H9 (cell line): ENCODE results near the gene ASIC1. TPM values are rescaled to one million over a fixed set of nuclear protein-coding genes. Genes with fewer than 3 reads are reported as not detected.

Experiments used
- DNase-seq: peaks from one replicate; pipeline ENCODE4 v3.0.0-alpha.2; 2017
- H2AFZ ChIP-seq: one replicate; pipeline ENCODE4 v1.6.1; 2013; ENCODE audit warnings: mild to moderate bottlenecking, low read length, control low read depth, moderate library complexity
- H2AK5ac ChIP-seq: 2 replicates; pipeline ENCODE4 v1.6.1; 2013; ENCODE audit warnings: low read length, control low read depth, mixed read lengths; ENCODE audit not compliant: insufficient read length
- H2BK120ac ChIP-seq: one replicate; pipeline ENCODE4 v1.6.1; 2013; ENCODE audit warnings: low read depth, mild to moderate bottlenecking, low read length, control low read depth, inconsistent platforms; ENCODE audit not compliant: poor library complexity, severe bottlenecking
- H2BK12ac ChIP-seq: 2 replicates; pipeline ENCODE4 v1.6.1; 2013; ENCODE audit warnings: low read length, control low read depth, mixed read lengths, low read depth; ENCODE audit not compliant: insufficient read length
- H2BK15ac ChIP-seq: 2 replicates; pipeline ENCODE4 v1.6.1; 2013; ENCODE audit warnings: low read depth, low read length, control low read depth
- H2BK20ac ChIP-seq: one replicate; pipeline ENCODE4 v1.6.1; 2013; ENCODE audit warnings: low read depth, mild to moderate bottlenecking, low read length, control low read depth, inconsistent platforms; ENCODE audit not compliant: poor library complexity, severe bottlenecking
- H2BK5ac ChIP-seq: 2 replicates; pipeline ENCODE4 v1.6.1; 2013; ENCODE audit warnings: low read length, control low read depth, mixed read lengths; ENCODE audit not compliant: insufficient read length
- H3K14ac ChIP-seq: 2 replicates; pipeline ENCODE4 v1.6.1; 2013; ENCODE audit warnings: low read length, control low read depth; ENCODE audit not compliant: insufficient read depth
- H3K18ac ChIP-seq: 2 replicates; pipeline ENCODE4 v1.6.1; 2013; ENCODE audit warnings: low read depth, mild to moderate bottlenecking, mixed read lengths, low read length, control low read depth; ENCODE audit not compliant: insufficient read length
- H3K23ac ChIP-seq: 2 replicates; pipeline ENCODE4 v1.6.1; 2013; ENCODE audit warnings: low read length, control low read depth, mixed read lengths, low read depth; ENCODE audit not compliant: insufficient read length
- H3K23me2 ChIP-seq: 2 replicates; pipeline ENCODE4 v1.6.1; 2013; ENCODE audit warnings: low read depth, mild to moderate bottlenecking, mixed read lengths, low read length, control low read depth; ENCODE audit not compliant: insufficient read length, poor library complexity, severe bottlenecking
- H3K27ac ChIP-seq: 2 replicates; pipeline ENCODE4 v1.5.1; 2013; ENCODE audit warnings: low read length, control low read depth, mixed read lengths, low read depth; ENCODE audit not compliant: insufficient read length
- H3K27me3 ChIP-seq: 2 replicates; pipeline ENCODE4 v1.6.1; 2013; ENCODE audit warnings: low read length, control low read depth, inconsistent platforms; ENCODE audit not compliant: insufficient read depth
- H3K4ac ChIP-seq: 2 replicates; pipeline ENCODE4 v1.6.1; 2013; ENCODE audit warnings: low read depth, mild to moderate bottlenecking, control low read depth, inconsistent platforms, low read length, moderate library complexity
- H3K4me1 ChIP-seq: 2 replicates; pipeline ENCODE4 v1.6.1; 2013; ENCODE audit warnings: low read length, control low read depth, inconsistent platforms; ENCODE audit not compliant: insufficient read depth
- H3K4me2 ChIP-seq: 2 replicates; pipeline ENCODE4 v1.6.1; 2013; ENCODE audit warnings: low read length, control low read depth, mixed read lengths; ENCODE audit not compliant: insufficient read length, insufficient read depth
- H3K56ac ChIP-seq: 2 replicates; pipeline ENCODE4 v1.6.1; 2013; ENCODE audit warnings: low read depth, mild to moderate bottlenecking, mixed read lengths, low read length, control low read depth; ENCODE audit not compliant: insufficient read length
- H3K79me1 ChIP-seq: 2 replicates; pipeline ENCODE4 v1.6.1; 2013; ENCODE audit warnings: low read depth, mild to moderate bottlenecking, moderate library complexity, low read length, control low read depth, inconsistent platforms; ENCODE audit not compliant: insufficient read depth, poor library complexity, severe bottlenecking
- H3K79me2 ChIP-seq: 2 replicates; pipeline ENCODE4 v1.6.1; 2013; ENCODE audit warnings: low read length, control low read depth, inconsistent platforms; ENCODE audit not compliant: insufficient read depth
- H3K9ac ChIP-seq: 2 replicates; pipeline ENCODE4 v1.6.1; 2013; ENCODE audit warnings: low read length, control low read depth, mixed read lengths; ENCODE audit not compliant: insufficient read length; ENCODE audit errors: extremely low read depth
- H3K9me3 ChIP-seq: one replicate; pipeline ENCODE4 v1.6.1; 2013; ENCODE audit warnings: low read depth, low read length, inconsistent platforms; ENCODE audit not compliant: control insufficient read depth
- H3T11ph ChIP-seq: one replicate; pipeline ENCODE4 v1.6.1; 2013; ENCODE audit warnings: mild to moderate bottlenecking, low read length, control low read depth, inconsistent platforms
- H4K20me1 ChIP-seq: one replicate; pipeline ENCODE4 v1.6.1; 2013; ENCODE audit not compliant: control insufficient read depth, insufficient read length, insufficient read depth
- H4K5ac ChIP-seq: 2 replicates; pipeline ENCODE4 v1.6.1; 2013; ENCODE audit warnings: low read depth, mild to moderate bottlenecking, mixed read lengths, low read length, control low read depth; ENCODE audit not compliant: insufficient read length
- H4K8ac ChIP-seq: replicated peaks from 2 replicates; pipeline ENCODE4 v1.6.1; 2013; ENCODE audit warnings: low read length, control low read depth, mixed read lengths, low read depth; ENCODE audit not compliant: insufficient read length
- H4K91ac ChIP-seq: 2 replicates; pipeline ENCODE4 v1.6.1; 2013; ENCODE audit warnings: low read depth, mild to moderate bottlenecking, moderate library complexity, mixed read lengths, low read length, control low read depth; ENCODE audit not compliant: insufficient read length
- H3K27ac Mint-ChIP-seq, 3 experiments: 2 replicates in 2 of 3; 3 replicates in 1 of 3; pipeline ENCODE4 v1.8.0; 2020 to 2021; ENCODE audit warnings: mixed read lengths in 3 of 3, mild to moderate bottlenecking in 1 of 3, moderate library complexity in 1 of 3
- H3K27me3 Mint-ChIP-seq: 2 replicates; pipeline ENCODE4 v1.8.0; 2021; ENCODE audit warnings: low read depth, mild to moderate bottlenecking, moderate library complexity, mixed read lengths
- H3K36me3 Mint-ChIP-seq, 3 experiments: 2 replicates in 2 of 3; 3 replicates in 1 of 3; pipeline ENCODE4 v1.8.0; 2020 to 2021; ENCODE audit warnings: low read depth in 3 of 3, mixed read lengths in 3 of 3; ENCODE audit not compliant: insufficient read depth in 1 of 3
- H3K4me1 Mint-ChIP-seq, 2 experiments: 2 replicates each; pipeline ENCODE4 v1.8.0; 2020; ENCODE audit warnings: mixed read lengths in 2 of 2
- H3K4me3 Mint-ChIP-seq, 2 experiments: 2 replicates in 1 of 2; 3 replicates in 1 of 2; pipeline ENCODE4 v1.8.0; 2020 to 2021; ENCODE audit warnings: mild to moderate bottlenecking in 2 of 2, mixed read lengths in 2 of 2, moderate library complexity in 1 of 2
- H3K9me3 Mint-ChIP-seq, 2 experiments: 2 replicates in 1 of 2; 3 replicates in 1 of 2; pipeline ENCODE4 v1.8.0; 2020; ENCODE audit warnings: mild to moderate bottlenecking in 2 of 2, mixed read lengths in 2 of 2, moderate library complexity in 1 of 2
- WGBS: extraction: QIAGEN DNeasy Blood & Tissue Kit; methylation state at CpG from one replicate; pipeline ENCODE4 v1.1.7; 2013; ENCODE audit warnings: missing lambda C conversion rate, low lambda C conversion rate, mixed read lengths; ENCODE audit not compliant: insufficient read length; ENCODE audit errors: extremely low coverage; 5-methylcytosine and 5-hydroxymethylcytosine counted together
- total RNA-seq: library from RNA; stranded (reverse); gene quantifications from 2 replicates; pipeline ENCODE4 v1.2.1, GENCODE V29; 2021
- TF ChIP-seq, protein P1 (sequence below): fragments of 200-600 bp; sonication (generic); conservative IDR thresholded peaks from 3 replicates; pipeline ENCODE4 v1.8.0; 2021; ENCODE audit warnings: antibody characterized with exemption, mild to moderate bottlenecking

Gene ASIC1
- total RNA-seq, 1 experiment from 2014 or later = 3.9 TPM

DNA sequence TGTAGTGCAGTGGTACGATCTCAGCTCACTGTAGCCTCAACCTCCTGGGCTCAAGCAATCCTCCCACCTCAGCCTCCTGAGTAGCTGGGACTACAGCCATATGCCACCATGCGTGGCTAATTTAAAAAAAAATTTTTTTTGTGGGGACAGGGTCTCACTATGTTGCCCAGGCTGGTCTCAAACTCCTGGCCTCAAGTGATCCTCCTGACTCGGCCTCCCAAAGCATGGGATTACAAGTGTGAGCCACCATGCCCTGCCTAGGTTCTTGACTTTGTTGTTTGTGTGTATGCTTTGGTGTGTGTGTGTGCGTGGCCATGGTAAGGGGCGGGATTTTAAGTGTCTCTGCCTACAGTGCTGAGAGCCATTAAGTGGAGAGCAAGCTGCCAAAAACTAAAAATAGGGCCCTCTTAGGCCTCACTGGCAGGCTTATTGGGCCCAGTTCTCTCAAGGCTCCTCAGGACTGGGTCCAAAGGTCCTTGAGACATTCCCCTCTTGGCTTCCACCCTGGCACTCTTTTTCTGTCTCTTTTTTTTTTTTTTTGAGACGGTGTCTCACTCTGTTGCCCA is 59.7 kb downstream of the ASIC1 start:
- H4K91ac ChIP-seq = no peak overlapping the region

More for the DNA sequence above, 59.7 kb downstream of the ASIC1 start:
- H3K27ac ChIP-seq = no peak overlapping the region
- H3K27me3 ChIP-seq = no peaks in the 10 kb centered on the region
- peaks cover 3% of the 10 kb centered on the region for H3K79me1 ChIP-seq
- DNase-seq = no peak
- no peak overlapping the region for H3T11ph ChIP-seq
- H3K9ac ChIP-seq = no peak overlapping the region
- no peaks in the 10 kb centered on the region for H3K4me1 ChIP-seq
- H4K5ac ChIP-seq = no peak overlapping the region
- H4K8ac ChIP-seq = no peak overlapping the region
- H3K23me2 ChIP-seq = peaks cover 3% of the 10 kb centered on the region
- H3K4me2 ChIP-seq = no peak overlapping the region
- no peak overlapping the region for H3K4ac ChIP-seq
- H2BK12ac ChIP-seq = no peak overlapping the region
- H3K4me3 Mint-ChIP-seq = no peak overlapping the region
- no peak overlapping the region for H3K23ac ChIP-seq
- no peak overlapping the region for H2BK15ac ChIP-seq
- no peak overlapping the region for H3K18ac ChIP-seq
- H3K56ac ChIP-seq = no peak overlapping the region
- no peaks in the 10 kb centered on the region for H3K9me3 ChIP-seq
- H4K20me1 ChIP-seq = no peaks in the 10 kb centered on the region
- H2BK20ac ChIP-seq = no peak overlapping the region
- no peak overlapping the region for H3K27ac Mint-ChIP-seq
- TF ChIP-seq, protein P1, sequence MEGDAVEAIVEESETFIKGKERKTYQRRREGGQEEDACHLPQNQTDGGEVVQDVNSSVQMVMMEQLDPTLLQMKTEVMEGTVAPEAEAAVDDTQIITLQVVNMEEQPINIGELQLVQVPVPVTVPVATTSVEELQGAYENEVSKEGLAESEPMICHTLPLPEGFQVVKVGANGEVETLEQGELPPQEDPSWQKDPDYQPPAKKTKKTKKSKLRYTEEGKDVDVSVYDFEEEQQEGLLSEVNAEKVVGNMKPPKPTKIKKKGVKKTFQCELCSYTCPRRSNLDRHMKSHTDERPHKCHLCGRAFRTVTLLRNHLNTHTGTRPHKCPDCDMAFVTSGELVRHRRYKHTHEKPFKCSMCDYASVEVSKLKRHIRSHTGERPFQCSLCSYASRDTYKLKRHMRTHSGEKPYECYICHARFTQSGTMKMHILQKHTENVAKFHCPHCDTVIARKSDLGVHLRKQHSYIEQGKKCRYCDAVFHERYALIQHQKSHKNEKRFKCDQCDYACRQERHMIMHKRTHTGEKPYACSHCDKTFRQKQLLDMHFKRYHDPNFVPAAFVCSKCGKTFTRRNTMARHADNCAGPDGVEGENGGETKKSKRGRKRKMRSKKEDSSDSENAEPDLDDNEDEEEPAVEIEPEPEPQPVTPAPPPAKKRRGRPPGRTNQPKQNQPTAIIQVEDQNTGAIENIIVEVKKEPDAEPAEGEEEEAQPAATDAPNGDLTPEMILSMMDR = no peak
- WGBS = no CpG with 5 or more reads among the region's 6 CpGs
- no peak overlapping the region for H3K14ac ChIP-seq
- no peaks in the 10 kb centered on the region for H3K27me3 Mint-ChIP-seq
- no peak overlapping the region for H2BK120ac ChIP-seq
- H3K9me3 Mint-ChIP-seq = no peaks in the 10 kb centered on the region
- no peak overlapping the region for H2AFZ ChIP-seq
- H3K4me1 Mint-ChIP-seq = peaks cover 1 to 10% of the 10 kb centered on the region in 2 experiments; a peak in 2 of 4 replicates
- H2BK5ac ChIP-seq = no peak overlapping the region
- H3K36me3 Mint-ChIP-seq = peaks cover 2 to 14% (median 9%) of the 10 kb centered on the region in 3 experiments; a peak in 4 of 7 replicates
- no peaks in the 10 kb centered on the region for H3K79me2 ChIP-seq
- no peak overlapping the region for H2AK5ac ChIP-seq
